ENCODE data around the gene CTNNAL1.

DNA sequence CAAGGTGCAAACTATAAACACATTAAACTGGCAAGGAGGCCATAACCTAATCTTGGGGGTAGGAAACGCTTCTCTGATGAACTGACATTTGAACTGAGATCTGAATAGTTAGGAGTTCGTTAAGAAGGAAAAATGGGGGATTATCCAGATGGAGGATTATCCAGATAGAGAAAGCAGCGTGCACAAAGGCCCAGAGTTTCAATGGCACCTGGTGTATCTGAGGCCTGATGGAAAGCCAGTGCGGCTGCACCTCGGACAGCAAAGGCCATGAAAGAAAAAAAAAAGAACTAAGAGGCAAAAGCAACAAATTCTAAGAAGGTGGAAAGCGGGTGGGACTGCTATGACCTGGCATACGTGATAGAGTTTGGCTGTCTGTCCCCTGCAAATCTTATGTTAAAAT, 13.0 kb upstream of the CTNNAL1 start:
- TF ChIP-seq, protein P1, sequence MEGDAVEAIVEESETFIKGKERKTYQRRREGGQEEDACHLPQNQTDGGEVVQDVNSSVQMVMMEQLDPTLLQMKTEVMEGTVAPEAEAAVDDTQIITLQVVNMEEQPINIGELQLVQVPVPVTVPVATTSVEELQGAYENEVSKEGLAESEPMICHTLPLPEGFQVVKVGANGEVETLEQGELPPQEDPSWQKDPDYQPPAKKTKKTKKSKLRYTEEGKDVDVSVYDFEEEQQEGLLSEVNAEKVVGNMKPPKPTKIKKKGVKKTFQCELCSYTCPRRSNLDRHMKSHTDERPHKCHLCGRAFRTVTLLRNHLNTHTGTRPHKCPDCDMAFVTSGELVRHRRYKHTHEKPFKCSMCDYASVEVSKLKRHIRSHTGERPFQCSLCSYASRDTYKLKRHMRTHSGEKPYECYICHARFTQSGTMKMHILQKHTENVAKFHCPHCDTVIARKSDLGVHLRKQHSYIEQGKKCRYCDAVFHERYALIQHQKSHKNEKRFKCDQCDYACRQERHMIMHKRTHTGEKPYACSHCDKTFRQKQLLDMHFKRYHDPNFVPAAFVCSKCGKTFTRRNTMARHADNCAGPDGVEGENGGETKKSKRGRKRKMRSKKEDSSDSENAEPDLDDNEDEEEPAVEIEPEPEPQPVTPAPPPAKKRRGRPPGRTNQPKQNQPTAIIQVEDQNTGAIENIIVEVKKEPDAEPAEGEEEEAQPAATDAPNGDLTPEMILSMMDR (IDR thresholded peaks at IDR 0.05), result no peak
- TF ChIP-seq POLR2A (IDR thresholded peaks at IDR 0.05), result no peak

All from testis (tissue), 2 donors.